ENCODE data around the gene MIPEP.

The MIPEP gene

GRCh38 chr13:23810685-23811240, 78.4 kb downstream of the MIPEP start:
- no peak for DNase-seq (ENCODE audit: low read depth)

GRCh38 chr13:23808803-23809202, 80.4 kb downstream of the MIPEP start:
- no peak for DNase-seq (ENCODE audit: low read depth)

GRCh38 chr13:23806874-23807526, 82.2 kb downstream of the MIPEP start:
- no peak for DNase-seq (ENCODE audit: low read depth)

GRCh38 chr13:23805821-23806220, 83.4 kb downstream of the MIPEP start:
- DNase-seq (ENCODE audit: low read depth) = no peak

- DNase-seq (ENCODE audit: low read depth) = no peak
Observed at GRCh38 chr13:23805122-23805521, 84.1 kb downstream of the MIPEP start.

GRCh38 chr13:23804166-23804565, 85.0 kb downstream of the MIPEP start:
- no peak for DNase-seq (ENCODE audit: low read depth)

GRCh38 chr13:23801141-23801540, 88.1 kb downstream of the MIPEP start:
- DNase-seq (ENCODE audit: low read depth) = no peak

- DNase-seq (ENCODE audit: low read depth) = no peak
Observed at GRCh38 chr13:23799945-23800344, 89.3 kb downstream of the MIPEP start.

- DNase-seq (ENCODE audit: low read depth) = no peak
Observed at GRCh38 chr13:23797276-23797903, 91.8 kb downstream of the MIPEP start.

GRCh38 chr13:23796551-23796950, 92.6 kb downstream of the MIPEP start:
- DNase-seq (ENCODE audit: low read depth) = no peak

GRCh38 chr13:23794267-23795161, 94.7 kb downstream of the MIPEP start:
- no peak for DNase-seq (ENCODE audit: low read depth)

- no peak for DNase-seq (ENCODE audit: low read depth)
Observed at GRCh38 chr13:23793711-23794110, 95.5 kb downstream of the MIPEP start.

- no peak for DNase-seq (ENCODE audit: low read depth)
Observed at GRCh38 chr13:23792680-23793079, 96.5 kb downstream of the MIPEP start.

- no peak for DNase-seq (ENCODE audit: low read depth)
Observed at GRCh38 chr13:23790577-23791170, 98.5 kb downstream of the MIPEP start.

GRCh38 chr13:23789576-23790346, 99.4 kb downstream of the MIPEP start:
- DNase-seq (ENCODE audit: low read depth) = no peak

GRCh38 chr13:23788459-23788858, 100.7 kb downstream of the MIPEP start:
- DNase-seq (ENCODE audit: low read depth) = no peak

GRCh38 chr13:23787464-23787863, 101.7 kb downstream of the MIPEP start:
- DNase-seq (ENCODE audit: low read depth) = no peak

GRCh38 chr13:23786607-23787006, 102.6 kb downstream of the MIPEP start:
- DNase-seq (ENCODE audit: low read depth) = no peak

- no peak for DNase-seq (ENCODE audit: low read depth)
Observed at GRCh38 chr13:23778879-23779278, 110.3 kb downstream of the MIPEP start.

GRCh38 chr13:23778002-23778652, 111.1 kb downstream of the MIPEP start:
- DNase-seq (ENCODE audit: low read depth) = no peak

GRCh38 chr13:23777575-23777870, 111.7 kb downstream of the MIPEP start:
- no peak for DNase-seq (ENCODE audit: low read depth)

Measured in stimulated activated CD4-positive, alpha-beta T cell treated with anti-CD3 and anti-CD28 coated beads, Interleukin-2, amount 100 ng/mL, for 4 hours (primary cell).